H1 (cell line): ENCODE data around the gene ZBTB33. TPM values are rescaled to one million over a fixed set of nuclear protein-coding genes. Genes with fewer than 3 reads are reported as not detected.

Experiments used
- BRCA1 ChIP-seq: IDR thresholded peaks from 2 replicates; pipeline ENCODE4 v1.6.1; 2012; ENCODE audit warnings: low read depth, low read length, improper control_type of control experiment
- CHD1 ChIP-seq: IDR thresholded peaks from 2 replicates; pipeline ENCODE4 v1.6.1; 2012; ENCODE audit warnings: low read depth, low read length, improper control_type of control experiment
- CHD2 ChIP-seq: IDR thresholded peaks from 2 replicates; pipeline ENCODE4 v1.6.1; 2012; ENCODE audit warnings: low read length, improper control_type of control experiment
- CTBP2 ChIP-seq: IDR thresholded peaks from 2 replicates; pipeline ENCODE4 v1.7.0; 2011; ENCODE audit warnings: borderline replicate concordance, mild to moderate bottlenecking, moderate library complexity, mixed read lengths, low read length; ENCODE audit not compliant: insufficient read depth, insufficient read length
- FOSL1 ChIP-seq: IDR thresholded peaks from 2 replicates; pipeline ENCODE4 v1.6.1; 2011; ENCODE audit warnings: mild to moderate bottlenecking, low read depth, low read length, moderate library complexity; ENCODE audit not compliant: insufficient read depth
- PHF8 ChIP-seq: fragments of 200-600 bp; sonication (generic); conservative IDR thresholded peaks from 2 replicates; pipeline ENCODE4 v1.7.1; 2012; ENCODE audit warnings: low read depth, mild to moderate bottlenecking, inconsistent platforms, low read length, moderate library complexity
- TAF1 ChIP-seq: IDR thresholded peaks from 2 replicates; pipeline ENCODE4 v1.6.1; 2011; ENCODE audit warnings: mild to moderate bottlenecking, low read depth, low read length
- polyA plus RNA-seq, 7 experiments: library from polyadenylated mRNA; depleted of rRNA in 3 of 7; stranded (reverse) in 5 of 7; unstranded in 2 of 7; fragments of >200 nt in 5 of 7; fragments of 200-250 nt in 2 of 7; gene quantifications; 1 replicate in 5 of 7; 2 replicates in 1 of 7; 4 replicates in 1 of 7; pipeline versions ENCODE4 v1.2.1 to v1.2.3, GENCODE V29; 2011 to 2013; ENCODE audit warnings: missing spikeins in 2 of 7, mixed read lengths in 2 of 7
- total RNA-seq: library from RNA; stranded (reverse); fragmentation: NEBNext Ultra II Directional; extraction: Animal tissue kit (Norgen Biotek cat#: 25700); gene quantifications from 2 replicates; pipeline ENCODE4 v1.2.1, GENCODE V29; 2021

Gene ZBTB33
- total and polyA plus RNA-seq, 2 of the 8 experiments (the other 6 are each of a cell fraction or from before 2014, with no cell fraction given), result 3.4 to 14.9 TPM

- TF ChIP-seq CHD2 (no peak), PHF8 (no peak), FOSL1 (no peak), CTBP2 (no peak), BRCA1 (no peak), TAF1 (no peak), CHD1 (no peak)
These were observed 30.5 kb downstream of the ZBTB33 start (continued) for GRCh38 chrX:120281021-120281624.
